ENCODE results near the gene PDLIM5.
"Not testable (repeated sequence)": the region's sequence is repeated elsewhere in the genome, so short reads cannot be mapped to it uniquely, and the experiment has no call there.

The PDLIM5 gene

GRCh38 chr4:94640151-94640550, 188.4 kb downstream of the PDLIM5 start:
- DNase-seq (ENCODE audit: low read depth in 2 of 2, low spot score in 1 of 2) = no peak

GRCh38 chr4:94641702-94642560, 190.2 kb downstream of the PDLIM5 start:
- DNase-seq (ENCODE audit: low read depth in 2 of 2, low spot score in 1 of 2) = no peak

DNA sequence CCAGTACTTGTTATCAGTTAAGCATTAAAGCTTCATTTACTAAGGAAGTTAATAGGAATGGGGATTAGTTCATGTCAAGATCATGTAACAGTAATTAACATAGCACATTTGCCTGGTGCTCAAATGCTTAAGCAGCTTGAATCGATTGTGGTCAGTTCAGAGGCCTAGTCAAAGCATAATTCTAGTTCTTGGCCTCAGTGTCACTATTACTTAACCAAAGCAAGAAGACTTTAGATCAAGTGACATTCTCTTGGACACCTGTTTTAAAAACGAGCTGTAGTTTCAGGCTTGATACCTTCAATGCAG, 190.8 kb downstream of the PDLIM5 start:
- no peak for DNase-seq (ENCODE audit: low read depth in 2 of 2, low spot score in 1 of 2)

- DNase-seq (ENCODE audit: low read depth in 2 of 2, low spot score in 1 of 2) = no peak
These were observed 197.0 kb downstream of the PDLIM5 start for GRCh38 chr4:94648699-94649098.

DNA sequence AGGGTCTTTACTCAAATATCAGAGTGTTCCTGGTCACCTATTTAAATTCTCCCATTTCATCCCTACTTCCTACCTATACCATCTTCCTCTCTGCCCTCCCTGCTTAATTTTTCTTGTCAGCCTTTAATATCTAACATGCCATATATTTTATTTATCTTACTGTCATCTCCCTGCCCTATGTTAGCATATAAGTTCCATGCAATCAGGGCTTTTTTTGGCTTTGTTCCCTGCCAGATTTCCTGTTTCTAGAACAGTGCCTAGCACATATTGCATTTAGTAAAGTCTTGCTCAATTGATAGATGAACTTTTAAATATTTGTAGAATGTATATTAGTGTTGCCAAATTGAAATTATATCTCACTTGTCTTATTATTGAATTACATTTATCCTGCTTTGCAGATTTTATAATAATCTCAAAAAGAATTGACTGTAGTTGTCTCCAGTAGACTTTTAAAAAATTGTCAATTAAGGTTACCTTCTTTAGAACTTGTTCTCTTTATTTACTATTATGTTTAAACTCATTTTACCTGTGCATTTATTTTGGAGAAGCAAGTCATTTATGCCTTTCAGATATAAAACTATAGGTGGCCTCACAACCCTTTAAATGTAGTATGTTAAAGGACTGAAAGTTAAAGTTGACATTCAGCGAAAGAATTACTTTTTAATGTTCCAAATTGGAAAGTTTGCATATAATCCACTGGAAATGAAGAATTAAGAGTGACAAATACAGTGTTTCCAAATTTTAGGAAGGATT, 197.8 kb downstream of the PDLIM5 start:
- no peak for DNase-seq (ENCODE audit: low read depth in 2 of 2, low spot score in 1 of 2)

- DNase-seq (ENCODE audit: low read depth in 2 of 2, low spot score in 1 of 2) = no peak
These were observed 198.4 kb downstream of the PDLIM5 start for GRCh38 chr4:94650134-94650495.

DNA sequence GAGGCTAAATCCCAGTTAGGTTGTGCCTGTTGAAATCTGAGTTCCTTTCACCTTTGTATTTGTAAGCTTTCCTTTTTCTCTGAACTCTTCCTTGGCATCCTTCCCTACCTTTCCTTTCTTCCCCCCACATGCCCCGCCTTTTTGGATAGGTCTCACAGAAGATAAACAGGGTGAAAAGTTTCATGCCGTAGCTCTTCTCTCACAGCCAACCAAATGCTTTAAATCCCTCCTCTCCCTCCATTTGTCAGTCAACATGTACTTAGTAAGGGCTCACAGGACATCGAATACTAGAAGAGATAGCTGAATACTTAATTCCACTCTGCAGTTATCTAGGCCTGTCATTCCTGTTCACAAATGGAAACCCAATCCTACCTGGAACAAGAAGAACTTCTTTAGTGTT, 198.9 kb downstream of the PDLIM5 start:
- DNase-seq (ENCODE audit: low read depth in 2 of 2, low spot score in 1 of 2) = no peak

DNA sequence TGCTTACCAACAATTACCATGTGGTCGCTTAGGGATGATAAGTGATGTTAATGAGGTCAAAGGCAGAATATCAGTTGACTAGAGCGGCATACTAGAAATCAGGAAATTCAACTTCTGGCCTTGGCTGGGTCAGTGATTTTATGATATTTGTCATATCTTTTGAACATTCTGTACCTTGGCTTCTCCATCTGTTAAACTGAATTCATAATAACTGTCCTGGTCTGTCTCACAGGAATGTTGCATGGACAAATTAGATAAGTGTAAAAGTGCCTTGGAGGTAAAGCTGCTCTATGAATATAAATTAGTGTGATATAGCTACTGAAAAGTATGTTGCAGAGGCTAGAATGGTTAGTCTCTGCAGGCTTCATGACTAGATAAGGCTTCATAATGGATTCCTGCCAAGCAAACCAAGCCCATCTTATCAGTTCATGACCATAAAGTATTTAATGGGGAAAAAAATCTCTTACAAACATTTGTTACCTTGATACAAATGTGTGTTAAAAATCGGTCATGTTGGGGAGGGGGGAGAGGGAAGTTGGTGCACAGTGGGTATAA, 201.4 kb downstream of the PDLIM5 start:
- no peak for DNase-seq (ENCODE audit: low read depth in 2 of 2, low spot score in 1 of 2)

GRCh38 chr4:94653984-94654609, 202.4 kb downstream of the PDLIM5 start:
- no peak for DNase-seq (ENCODE audit: low read depth in 2 of 2, low spot score in 1 of 2)

- no peak for DNase-seq (ENCODE audit: low read depth in 2 of 2, low spot score in 1 of 2)
These were observed 203.0 kb downstream of the PDLIM5 start for GRCh38 chr4:94654714-94655113.

GRCh38 chr4:94660614-94661013, 208.9 kb downstream of the PDLIM5 start:
- no peak for DNase-seq (ENCODE audit: low read depth in 2 of 2, low spot score in 1 of 2)

DNA sequence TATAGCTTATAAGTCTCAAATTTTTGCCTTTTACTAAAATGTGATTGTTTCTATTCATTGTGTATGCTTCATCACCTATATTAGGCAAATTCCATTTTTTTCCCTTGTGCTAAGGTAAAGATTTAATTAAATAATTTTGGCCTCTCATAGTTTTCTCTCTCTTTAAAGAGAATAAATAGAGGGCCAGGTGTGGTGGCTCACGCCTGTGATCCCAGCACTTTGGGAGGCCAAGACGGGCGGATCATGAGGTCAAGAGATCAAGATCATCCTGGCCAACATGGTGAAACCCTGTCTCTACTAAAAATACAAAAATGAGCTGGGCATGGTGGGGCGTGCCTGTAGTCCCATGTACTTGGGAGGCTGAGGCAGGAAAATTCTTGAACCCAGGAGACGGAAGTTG, 213.3 kb downstream of the PDLIM5 start:
- DNase-seq (ENCODE audit: low read depth in 2 of 2, low spot score in 1 of 2) = not testable (repeated sequence)

DNA sequence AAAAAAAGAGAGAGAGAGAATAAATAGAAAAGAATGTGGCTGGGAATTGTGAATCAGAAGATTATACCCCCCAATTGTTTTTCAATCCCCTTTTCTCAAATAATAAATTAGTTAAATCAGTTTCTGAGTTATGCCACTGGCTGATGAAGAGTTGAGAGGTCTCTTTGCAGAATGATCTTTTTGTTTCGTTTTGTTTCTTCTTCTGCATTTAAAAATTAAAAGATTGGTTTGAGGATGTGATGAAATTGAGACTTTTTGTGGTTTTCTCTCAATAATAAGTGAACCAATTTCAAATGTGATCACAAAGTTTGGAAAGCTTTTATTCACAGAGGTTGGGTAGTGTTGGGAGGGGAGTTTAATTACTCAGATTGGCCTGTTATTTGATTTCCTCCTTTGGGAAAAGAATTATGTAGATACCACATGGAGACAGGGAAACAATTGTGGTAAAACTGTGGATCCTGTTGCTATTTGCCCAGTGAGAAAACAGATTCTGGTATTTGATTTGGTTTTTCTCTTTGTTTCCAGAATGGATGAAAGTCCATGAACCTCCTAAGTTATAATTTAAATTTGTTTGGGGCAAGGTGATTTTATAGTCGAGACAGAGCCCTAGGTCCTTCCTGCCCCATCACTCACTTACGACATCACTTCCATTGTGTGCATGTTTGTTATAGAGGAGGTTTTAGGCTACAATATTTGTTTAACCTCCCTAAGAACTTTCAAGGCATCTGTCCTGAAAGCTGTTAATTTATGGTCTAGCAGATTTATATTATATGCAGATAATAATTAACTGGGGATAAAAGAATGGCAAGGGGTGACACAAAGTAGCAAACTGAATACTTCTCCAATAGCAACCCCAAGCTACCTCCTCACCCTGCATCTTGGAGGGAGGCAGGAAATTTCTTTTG, 214.0 kb downstream of the PDLIM5 start:
- DNase-seq (ENCODE audit: low read depth in 2 of 2, low spot score in 1 of 2) = no peak

DNA sequence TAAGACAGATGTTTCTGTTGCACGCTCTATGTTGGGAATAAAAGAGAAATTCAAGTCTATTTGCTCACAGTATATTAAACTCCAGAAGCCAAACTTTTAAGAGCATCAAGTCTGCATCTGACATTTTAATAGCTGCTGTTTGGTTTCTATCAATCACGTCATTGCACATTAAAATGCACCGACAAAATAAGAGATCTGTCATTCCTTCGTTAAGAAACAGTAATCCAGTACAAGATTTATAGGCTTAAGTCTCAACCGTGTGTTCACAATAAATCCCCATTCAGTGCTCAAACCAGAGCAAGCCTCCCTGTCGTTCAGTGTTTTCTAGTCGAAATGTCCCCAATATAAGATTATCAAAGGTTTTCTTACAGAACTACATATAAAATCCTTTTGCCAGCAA, 217.0 kb downstream of the PDLIM5 start:
- DNase-seq (ENCODE audit: low read depth in 2 of 2, low spot score in 1 of 2) = no peak

- DNase-seq (ENCODE audit: low read depth in 2 of 2, low spot score in 1 of 2) = no peak
These were observed 218.2 kb downstream of the PDLIM5 start for GRCh38 chr4:94669672-94670664.

DNA sequence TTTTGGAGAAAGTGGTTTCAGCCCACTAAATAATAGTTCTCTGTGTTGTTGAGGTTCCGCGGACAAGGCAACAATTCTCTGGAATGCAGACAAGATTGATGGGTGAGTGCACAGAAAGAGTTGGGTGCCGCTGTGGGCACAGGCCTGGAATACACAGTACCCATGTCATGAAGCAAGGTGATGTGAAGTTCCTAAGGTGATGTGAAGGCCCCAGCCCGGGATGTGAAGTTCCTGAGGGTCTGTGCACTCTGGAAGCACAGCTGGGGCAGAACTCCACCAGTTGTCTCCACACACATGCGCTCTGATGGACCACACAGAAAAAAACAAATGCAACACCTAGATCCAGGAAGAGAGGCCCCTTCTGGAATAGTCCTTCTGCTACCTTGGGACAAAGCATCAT, 219.4 kb downstream of the PDLIM5 start:
- DNase-seq (ENCODE audit: low read depth in 2 of 2, low spot score in 1 of 2) = no peak

GRCh38 chr4:94673961-94674360, 222.2 kb downstream of the PDLIM5 start:
- no peak for DNase-seq (ENCODE audit: low read depth in 2 of 2, low spot score in 1 of 2)

DNA sequence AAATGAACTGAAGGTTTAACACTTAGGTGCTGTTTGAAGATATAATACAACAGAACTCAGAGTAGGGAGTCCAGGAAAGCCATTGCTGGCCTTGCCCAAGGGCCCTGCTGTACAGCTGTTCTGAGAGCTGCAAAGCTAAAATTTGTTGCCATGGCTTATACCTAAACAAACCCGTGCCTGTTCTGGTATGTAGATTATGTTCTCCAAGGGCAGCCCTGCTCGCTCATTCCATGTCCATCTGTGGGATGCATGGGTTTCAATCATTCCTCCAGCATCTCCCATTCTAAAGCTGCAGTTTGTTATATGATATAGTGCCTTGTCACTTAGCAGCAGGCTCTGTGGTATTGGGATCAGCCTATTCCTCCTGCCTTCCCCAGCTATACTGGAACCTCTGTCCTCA, 225.2 kb downstream of the PDLIM5 start:
- no peak for DNase-seq (ENCODE audit: low read depth in 2 of 2, low spot score in 1 of 2)

- DNase-seq (ENCODE audit: low read depth in 2 of 2, low spot score in 1 of 2) = no peak
These were observed 227.2 kb downstream of the PDLIM5 start for GRCh38 chr4:94678896-94679295.
